ENCODE data around the gene P2RY8. TPM values are rescaled to one million over a fixed set of nuclear protein-coding genes. Genes with fewer than 3 reads are reported as not detected.
"Not testable (repeated sequence)": the region's sequence is repeated elsewhere in the genome, so short reads cannot be mapped to it uniquely, and the experiment has no call there.

Gene P2RY8
- total RNA-seq, 4 donors from 2014 or later = 0.55 to 6.0 (median 3.0) TPM; not detected in 1

GRCh38 chrX:1564750-1565683 is 28.0 kb upstream of the P2RY8 start:
- Histone ChIP-seq H3K4me3 (no peak overlapping the region), H3K27ac (no peak overlapping the region), H3K27me3 (no peaks in the 10 kb centered on the region), H3K9me3 (no peaks in the 10 kb centered on the region), H3K36me3 (no peaks in the 10 kb centered on the region), H3K4me1 (no peaks in the 10 kb centered on the region)
- TF ChIP-seq EP300 (IDR thresholded peaks at IDR 0.05; ENCODE audit: low read depth) (no peak), POLR2A (IDR thresholded peaks at IDR 0.05) (no peak), POLR2AphosphoS5 (IDR thresholded peaks at IDR 0.05) (no peak)
- TF ChIP-seq, protein P1, sequence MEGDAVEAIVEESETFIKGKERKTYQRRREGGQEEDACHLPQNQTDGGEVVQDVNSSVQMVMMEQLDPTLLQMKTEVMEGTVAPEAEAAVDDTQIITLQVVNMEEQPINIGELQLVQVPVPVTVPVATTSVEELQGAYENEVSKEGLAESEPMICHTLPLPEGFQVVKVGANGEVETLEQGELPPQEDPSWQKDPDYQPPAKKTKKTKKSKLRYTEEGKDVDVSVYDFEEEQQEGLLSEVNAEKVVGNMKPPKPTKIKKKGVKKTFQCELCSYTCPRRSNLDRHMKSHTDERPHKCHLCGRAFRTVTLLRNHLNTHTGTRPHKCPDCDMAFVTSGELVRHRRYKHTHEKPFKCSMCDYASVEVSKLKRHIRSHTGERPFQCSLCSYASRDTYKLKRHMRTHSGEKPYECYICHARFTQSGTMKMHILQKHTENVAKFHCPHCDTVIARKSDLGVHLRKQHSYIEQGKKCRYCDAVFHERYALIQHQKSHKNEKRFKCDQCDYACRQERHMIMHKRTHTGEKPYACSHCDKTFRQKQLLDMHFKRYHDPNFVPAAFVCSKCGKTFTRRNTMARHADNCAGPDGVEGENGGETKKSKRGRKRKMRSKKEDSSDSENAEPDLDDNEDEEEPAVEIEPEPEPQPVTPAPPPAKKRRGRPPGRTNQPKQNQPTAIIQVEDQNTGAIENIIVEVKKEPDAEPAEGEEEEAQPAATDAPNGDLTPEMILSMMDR (IDR thresholded peaks at IDR 0.05) = no peak
- WGBS, 2 donors (ENCODE audit: low coverage in 1 of 2) = 17 to 35% methylated on average over 4 to 10 of the region's 10 CpGs
- in situ Hi-C loops (cut with MboI; ENCODE audit: low pct_ligation_motif_present in 1 of 4, low pct_unique_long_range_greater_than_20kb in 1 of 4, low sequenced_read_pairs in 3 of 4) (no loop called here), intact Hi-C loops (cut with DNase I; ENCODE audit: low total_unique reads) (no loop called here)
- DNase-seq = no peak

- DNase-seq; H3K4me3 ChIP-seq; H3K27me3 ChIP-seq; intact Hi-C loops (cut with DNase I; ENCODE audit: low total_unique reads); H3K4me1 ChIP-seq; H3K36me3 ChIP-seq; H3K9me3 ChIP-seq; H3K27ac ChIP-seq; in situ Hi-C loops (cut with MboI; ENCODE audit: low pct_ligation_motif_present in 1 of 4, low pct_unique_long_range_greater_than_20kb in 1 of 4, low sequenced_read_pairs in 3 of 4): not testable (repeated sequence)
- 81 to 91% methylated on average over 7 of the region's 7 CpGs for WGBS, 2 donors (ENCODE audit: low coverage in 1 of 2)
Measured at GRCh38 chrX:1564077-1564476, 27.1 kb upstream of the P2RY8 start.

DNA sequence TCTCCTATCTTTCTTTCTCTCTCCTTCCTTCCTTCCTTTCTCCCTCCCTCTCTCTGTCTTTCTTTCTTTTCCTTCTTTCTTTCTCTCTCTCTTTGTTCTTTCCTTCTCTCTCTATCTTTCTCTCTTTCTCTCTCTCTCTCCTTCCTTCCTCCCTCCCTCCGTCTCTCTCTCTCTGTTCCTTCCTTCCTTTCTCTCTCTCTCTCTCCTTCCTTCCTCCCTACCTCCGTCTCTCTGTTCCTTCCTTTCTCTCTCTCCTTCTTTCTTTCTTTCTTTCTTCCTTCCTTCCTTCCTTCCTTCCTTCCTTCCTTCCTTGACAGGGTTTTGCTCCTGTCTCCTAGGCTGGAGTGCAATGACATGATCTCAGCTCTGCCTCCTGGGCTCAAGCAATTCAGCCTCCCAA is 24.2 kb upstream of the P2RY8 start:
- no peak overlapping the region for H3K27ac ChIP-seq
- 55 to 60% methylated on average over 2 of the region's 2 CpGs for WGBS, 2 donors (ENCODE audit: low coverage in 1 of 2)
- H3K36me3 ChIP-seq = no peaks in the 10 kb centered on the region
- TF ChIP-seq, protein P1 (IDR thresholded peaks at IDR 0.05) = no peak
- TF ChIP-seq EP300 (IDR thresholded peaks at IDR 0.05; ENCODE audit: low read depth) (no peak), POLR2AphosphoS5 (IDR thresholded peaks at IDR 0.05) (no peak), POLR2A (IDR thresholded peaks at IDR 0.05) (no peak)
- H3K4me1 ChIP-seq = no peaks in the 10 kb centered on the region
- no peak for DNase-seq
- intact Hi-C loops (cut with DNase I; ENCODE audit: low total_unique reads) = no loop called here
- no peak overlapping the region for H3K4me3 ChIP-seq
- H3K27me3 ChIP-seq = no peaks in the 10 kb centered on the region
- no peaks in the 10 kb centered on the region for H3K9me3 ChIP-seq
- in situ Hi-C loops (cut with MboI; ENCODE audit: low pct_ligation_motif_present in 1 of 4, low pct_unique_long_range_greater_than_20kb in 1 of 4, low sequenced_read_pairs in 3 of 4) = no loop called here

DNA sequence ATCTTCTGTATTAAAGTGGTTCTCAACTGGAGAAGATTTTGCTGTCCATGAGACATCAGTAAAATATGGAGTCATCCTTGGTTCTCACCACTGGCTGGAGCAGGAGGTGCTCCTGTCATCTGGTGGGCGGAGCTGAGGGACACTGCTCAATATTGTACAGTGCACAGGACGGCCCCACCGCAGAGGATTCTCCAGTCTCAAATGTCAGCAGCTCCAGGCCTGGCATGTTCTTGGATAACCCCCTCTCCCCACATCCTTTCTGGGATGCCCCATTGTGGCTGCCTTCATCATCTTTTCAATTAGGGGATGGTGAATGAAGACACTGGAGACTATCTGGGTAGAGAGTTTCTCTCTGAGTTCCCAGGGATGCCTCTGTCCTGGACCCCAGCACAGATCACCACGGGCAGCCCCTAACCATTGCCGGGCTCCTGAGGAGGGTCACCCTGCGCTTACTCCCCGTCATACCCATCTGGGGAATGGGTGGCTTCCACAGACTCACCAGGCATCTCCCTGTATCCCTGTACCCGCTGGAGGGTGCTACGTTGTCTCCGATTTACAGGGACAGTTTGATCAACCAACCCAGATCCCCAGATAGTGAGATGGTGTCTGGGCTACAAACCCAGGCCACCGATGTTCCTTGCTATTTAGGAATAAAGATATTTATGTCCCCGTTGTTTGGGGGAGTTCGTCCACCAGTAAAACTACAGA is 21.9 kb upstream of the P2RY8 start:
- TF ChIP-seq POLR2AphosphoS5 (IDR thresholded peaks at IDR 0.05) (no peak), EP300 (IDR thresholded peaks at IDR 0.05; ENCODE audit: low read depth) (no peak), POLR2A (IDR thresholded peaks at IDR 0.05) (no peak)
- TF ChIP-seq, protein P1 (IDR thresholded peaks at IDR 0.05) = no peak
- Histone ChIP-seq H3K36me3 (no peaks in the 10 kb centered on the region), H3K4me1 (no peaks in the 10 kb centered on the region), H3K4me3 (no peak overlapping the region), H3K27me3 (no peaks in the 10 kb centered on the region), H3K27ac (no peak overlapping the region), H3K9me3 (no peaks in the 10 kb centered on the region)
- WGBS, 2 donors (ENCODE audit: low coverage in 1 of 2) = 73 to 90% methylated on average over 3 to 13 of the region's 13 CpGs
- no peak for DNase-seq
- in situ Hi-C loops (cut with MboI; ENCODE audit: low pct_ligation_motif_present in 1 of 4, low pct_unique_long_range_greater_than_20kb in 1 of 4, low sequenced_read_pairs in 3 of 4) (no loop called here), intact Hi-C loops (cut with DNase I; ENCODE audit: low total_unique reads) (no loop called here)

GRCh38 chrX:1557442-1557841 is 20.5 kb upstream of the P2RY8 start:
- H3K4me1 ChIP-seq; H3K9me3 ChIP-seq; H3K4me3 ChIP-seq; H3K36me3 ChIP-seq; DNase-seq; H3K27ac ChIP-seq; intact Hi-C loops (cut with DNase I; ENCODE audit: low total_unique reads); in situ Hi-C loops (cut with MboI; ENCODE audit: low pct_ligation_motif_present in 1 of 4, low pct_unique_long_range_greater_than_20kb in 1 of 4, low sequenced_read_pairs in 3 of 4); H3K27me3 ChIP-seq: not testable (repeated sequence)
